Kidney (tissue), 14 donors: Measurements from ENCODE around the gene DPP10. TPM values are rescaled to one million over a fixed set of nuclear protein-coding genes. Genes with fewer than 3 reads are reported as not detected.
"Not testable (repeated sequence)": the region's sequence is repeated elsewhere in the genome, so short reads cannot be mapped to it uniquely, and the experiment has no call there.

Source experiments
- DNase-seq, 5 donors: peaks; one replicate each; pipeline ENCODE4 v3.0.0-alpha.2; 2013 to 2020
- FAIRE-seq: peaks from 2 replicates; lab custom pipeline; 2012; peaks lifted over from hg19 to GRCh38; lab: Jason Lieb, UNC
- H3K27ac ChIP-seq, 2 donors: one replicate each; pipeline ENCODE4 v1.7.0; 2013; ENCODE audit warnings: low read depth in 2 of 2, low read length in 2 of 2, inconsistent platforms in 1 of 2
- H3K27me3 ChIP-seq: one replicate; pipeline ENCODE4 v1.7.1; 2013; ENCODE audit warnings: low read length, inconsistent platforms; ENCODE audit not compliant: control insufficient read depth, insufficient read depth
- H3K36me3 ChIP-seq, 3 donors: one replicate each; pipeline versions ENCODE4 v1.7.0 to v1.7.1; 2013; ENCODE audit warnings: low read length in 3 of 3, control low read depth in 1 of 3, inconsistent platforms in 1 of 3; ENCODE audit not compliant: insufficient read depth in 3 of 3, control insufficient read depth in 2 of 3
- H3K4me1 ChIP-seq, 3 donors: one replicate each; pipeline versions ENCODE4 v1.7.0 to v1.7.1; 2013; ENCODE audit warnings: low read length in 3 of 3, inconsistent platforms in 1 of 3, low read depth in 1 of 3; ENCODE audit not compliant: control insufficient read depth in 2 of 3, insufficient read depth in 2 of 3
- H3K4me3 ChIP-seq, 3 donors: one replicate each; pipeline versions ENCODE4 v1.7.0 to v1.8.1; 2013; ENCODE audit warnings: low read length in 3 of 3, control low read depth in 1 of 3, inconsistent platforms in 1 of 3
- H3K9ac ChIP-seq, 3 donors: one replicate each; pipeline versions ENCODE4 v1.7.0 to v1.7.1; 2013; ENCODE audit warnings: low read length in 3 of 3, control low read depth in 1 of 3, inconsistent platforms in 1 of 3
- H3K9me3 ChIP-seq, 3 donors: one replicate each; pipeline versions ENCODE4 v1.7.0 to v1.7.1; 2013; ENCODE audit warnings: low read length in 3 of 3, control low read depth in 1 of 3, inconsistent platforms in 1 of 3; ENCODE audit not compliant: control insufficient read depth in 2 of 3, insufficient read depth in 1 of 3
- CTCF ChIP-seq: IDR thresholded peaks from 3 replicates; pipeline ENCODE4 v1.5.1; 2012; ENCODE audit warnings: mild to moderate bottlenecking, moderate library complexity, borderline replicate concordance; ENCODE audit not compliant: insufficient read depth; ENCODE audit errors: extremely low read depth
- intact Hi-C: fragments of 100-400 bp; cut with DNase I; formaldehyde crosslinking; loops from one replicate; pipeline ENCODE4 v1.11.1; 2022
- polyA plus RNA-seq: library from polyadenylated mRNA; stranded (reverse); fragments of 350-450 nt; fragmentation: Illumina TruSeq; extraction: RNeasy Lipid Tissue Mini Kit (QIAGEN cat#74804); gene quantifications from one replicate; pipeline ENCODE4 v1.2.3, GENCODE V29; 2014; ENCODE audit warnings: low read depth, low replicate concordance; ENCODE audit not compliant: insufficient read depth
- total RNA-seq: library from RNA; stranded (reverse); fragmentation: NEBNext Ultra II Directional; extraction: Animal tissue kit (Norgen Biotek cat#: 25700); gene quantifications from one replicate; pipeline ENCODE4 v1.2.1, GENCODE V29; 2021
- donor health status: control.
- donor health status: control.
- donor health status: control.
- donor health status: control.
- donor health status: control.
- donor health status: DM: yes; HTN: yes; CAD: no.
- donor health status: Normal renal cell carcinoma (clear cell type).

Gene DPP10
- total and polyA plus RNA-seq, 2 donors from 2014 or later: 0.67 TPM; not detected in 1

- DNase-seq (no peak), FAIRE-seq (no peak)
- no peaks in the 10 kb centered on the region for H3K4me1 ChIP-seq
- no peak for TF ChIP-seq CTCF
- H3K36me3 ChIP-seq: no peaks in the 10 kb centered on the region
- no peak overlapping the region for H3K27ac ChIP-seq
- intact Hi-C loops: no loop called here
- H3K9ac ChIP-seq: no peak overlapping the region
- H3K27me3 ChIP-seq: no peaks in the 10 kb centered on the region
- no peaks in the 10 kb centered on the region for H3K9me3 ChIP-seq
- H3K4me3 ChIP-seq: no peak overlapping the region
These were observed 303.3 kb downstream of the DPP10 start for GRCh38 chr2:114745700-114746099.

- H3K4me3 ChIP-seq, H3K9me3 ChIP-seq, H3K4me1 ChIP-seq, H3K27me3 ChIP-seq, H3K36me3 ChIP-seq, H3K9ac ChIP-seq, intact Hi-C loops, DNase-seq, H3K27ac ChIP-seq: not testable (repeated sequence)
- peak; percentile 29 for FAIRE-seq
These were observed 305.7 kb downstream of the DPP10 start for GRCh38 chr2:114748175-114748574.

- Histone ChIP-seq H3K27me3 (no peaks in the 10 kb centered on the region), H3K9me3 (no peaks in the 10 kb centered on the region), H3K4me1 (no peaks in the 10 kb centered on the region), H3K9ac (no peak overlapping the region), H3K27ac (no peak overlapping the region), H3K36me3 (no peaks in the 10 kb centered on the region), H3K4me3 (no peak overlapping the region)
- DNase-seq: no peak
- no peak for FAIRE-seq
- TF ChIP-seq CTCF: no peak
- intact Hi-C loops: no loop called here
These were observed 310.0 kb downstream of the DPP10 start for GRCh38 chr2:114752425-114752824.

GRCh38 chr2:114753145-114753544, 310.7 kb downstream of the DPP10 start:
- H3K9ac ChIP-seq: no peak overlapping the region
- no peaks in the 10 kb centered on the region for H3K4me1 ChIP-seq
- intact Hi-C loops: no loop called here
- H3K4me3 ChIP-seq: no peak overlapping the region
- no peaks in the 10 kb centered on the region for H3K9me3 ChIP-seq
- H3K27me3 ChIP-seq: no peaks in the 10 kb centered on the region
- no peaks in the 10 kb centered on the region for H3K36me3 ChIP-seq
- no peak overlapping the region for H3K27ac ChIP-seq
- TF ChIP-seq CTCF: no peak
- DNase-seq (no peak), FAIRE-seq (no peak)
